HG02571 (cell line): Measurements from ENCODE around the gene ARL16.

Experiments used
- ATAC-seq: cut with Tn5 transposase; IDR thresholded peaks from one replicate; pipeline ENCODE4 v1.9.1; 2021; ENCODE audit warnings: mild to moderate bottlenecking, moderate library complexity; ENCODE audit not compliant: unreplicated experiment

Gene ARL16, protein sequence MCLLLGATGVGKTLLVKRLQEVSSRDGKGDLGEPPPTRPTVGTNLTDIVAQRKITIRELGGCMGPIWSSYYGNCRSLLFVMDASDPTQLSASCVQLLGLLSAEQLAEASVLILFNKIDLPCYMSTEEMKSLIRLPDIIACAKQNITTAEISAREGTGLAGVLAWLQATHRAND

DNA sequence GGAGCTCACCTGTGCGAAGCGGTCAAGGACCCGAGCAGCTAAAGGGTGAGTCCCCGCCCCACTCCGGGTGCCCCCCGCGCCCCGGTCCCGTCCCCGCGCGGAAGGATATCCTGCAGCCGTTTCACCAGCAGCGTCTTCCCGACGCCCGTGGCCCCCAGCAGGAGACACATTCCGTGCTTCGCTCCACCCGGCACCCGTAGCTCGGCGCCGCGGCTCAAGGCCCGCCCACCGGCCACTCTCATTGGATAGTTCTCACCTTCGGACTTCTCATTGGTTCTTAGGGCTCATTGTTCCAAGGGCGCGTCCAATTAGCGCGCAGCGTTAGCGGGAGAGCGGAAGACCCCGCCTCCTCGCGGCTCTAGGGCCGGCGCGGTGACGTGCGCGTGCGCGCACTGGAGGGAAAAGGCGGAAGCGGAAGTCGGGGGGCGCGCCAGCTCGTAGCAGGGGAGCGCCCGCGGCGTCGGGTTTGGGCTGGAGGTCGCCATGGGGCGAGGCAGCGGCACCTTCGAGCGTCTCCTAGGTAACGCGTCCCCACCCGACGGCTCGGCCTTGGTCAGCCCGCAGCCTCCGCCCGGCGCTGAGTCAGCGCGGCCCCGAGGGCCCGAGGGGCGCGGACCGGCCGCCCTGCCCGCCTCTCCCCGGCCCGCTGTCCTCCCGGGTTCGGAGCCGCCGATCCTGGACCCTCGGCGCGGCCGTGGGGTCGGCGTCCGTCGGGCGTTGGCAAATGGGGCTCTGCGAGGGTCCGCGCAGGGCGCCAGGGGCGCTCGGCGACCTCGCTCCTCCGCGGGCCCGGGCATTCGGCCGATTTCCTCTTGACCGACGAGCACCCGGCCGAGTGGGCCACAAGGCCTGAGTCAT, at the start of gene ARL16, which contains the start of gene HGS:
ARL16 (minus strand) TSS at position 214 of the 858 bp plus-strand sequence; CDS start at position 170, 44 bp downstream.
HGS (plus strand) TSS at position 428 of the 858 bp plus-strand sequence; CDS start at position 484, 56 bp downstream.
- peak; percentile 92 for ATAC-seq

DNA sequence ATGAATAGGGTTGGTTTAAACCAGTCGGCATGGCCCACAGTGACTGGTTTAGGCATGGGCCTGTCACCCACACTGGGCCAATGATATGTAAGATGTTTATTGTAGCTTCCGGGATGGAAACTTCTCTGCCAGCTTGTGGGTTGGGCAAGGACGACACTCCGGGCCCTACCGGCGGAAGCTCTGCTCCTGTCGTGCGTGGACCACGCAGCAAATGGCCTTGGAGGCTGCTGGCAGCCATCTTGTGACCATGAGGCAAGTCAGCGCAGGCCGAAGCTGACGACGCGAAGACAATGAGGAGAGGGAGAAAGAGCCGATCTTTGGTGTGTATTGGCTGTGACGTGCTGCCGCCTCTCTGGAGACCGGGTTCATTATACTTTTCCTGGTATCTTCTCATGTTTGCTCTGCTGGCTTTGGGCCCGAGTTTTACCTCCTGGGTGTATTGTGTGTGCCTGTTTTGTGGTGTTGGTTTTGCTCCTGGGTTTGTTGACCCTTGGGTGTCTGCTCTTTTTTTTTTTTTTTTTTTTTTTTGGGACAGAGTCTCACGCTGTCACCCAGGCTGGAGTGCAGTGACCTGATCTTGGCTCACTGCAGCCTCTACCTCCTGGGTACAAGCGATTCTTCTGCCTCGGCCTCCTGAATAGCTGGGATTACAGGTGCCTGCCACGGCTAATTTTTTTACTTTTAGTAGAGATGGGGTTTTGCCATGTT, 43.9 kb upstream of the ARL16 start:
- no peak for ATAC-seq

DNA sequence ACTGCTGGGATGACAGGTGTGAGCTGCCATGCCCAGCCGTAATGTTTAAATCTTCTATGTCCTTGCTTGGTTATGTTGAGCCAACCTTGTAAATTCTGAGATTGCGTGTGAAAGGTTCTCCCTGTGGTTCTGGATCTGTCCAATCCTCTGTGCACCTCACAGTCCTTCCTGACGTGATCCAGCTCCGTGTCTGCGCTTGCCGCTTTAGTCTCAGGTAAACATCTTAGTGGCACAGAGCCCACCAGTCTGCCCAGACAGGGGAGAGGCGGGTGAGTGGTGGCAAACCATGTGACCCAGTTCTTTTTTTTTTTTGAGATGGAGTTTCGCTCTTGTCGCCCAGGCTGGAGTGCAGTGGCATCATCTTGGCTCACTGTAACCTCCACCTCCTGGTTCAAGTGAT, 42.4 kb upstream of the ARL16 start:
- ATAC-seq, result no peak

DNA sequence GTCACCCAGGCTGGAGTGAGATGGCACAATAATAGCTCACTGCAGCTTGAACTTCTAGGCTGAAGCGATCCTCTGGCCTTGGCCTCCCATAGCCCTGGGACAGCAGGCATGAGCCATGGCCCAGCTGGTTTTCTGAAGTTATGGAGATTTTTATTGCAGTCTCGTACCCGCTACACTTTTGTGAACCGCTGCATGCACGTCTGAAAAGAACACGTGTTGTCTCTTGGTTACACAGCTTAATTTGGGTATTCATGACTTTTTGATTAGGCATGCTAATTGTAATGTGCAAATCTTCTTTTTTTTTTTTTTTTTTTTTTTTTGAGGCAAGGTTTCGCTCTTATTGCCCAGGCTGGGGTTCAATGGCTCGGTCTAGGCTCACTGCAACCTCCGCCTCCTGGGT, 41.8 kb upstream of the ARL16 start:
- no peak for ATAC-seq

DNA sequence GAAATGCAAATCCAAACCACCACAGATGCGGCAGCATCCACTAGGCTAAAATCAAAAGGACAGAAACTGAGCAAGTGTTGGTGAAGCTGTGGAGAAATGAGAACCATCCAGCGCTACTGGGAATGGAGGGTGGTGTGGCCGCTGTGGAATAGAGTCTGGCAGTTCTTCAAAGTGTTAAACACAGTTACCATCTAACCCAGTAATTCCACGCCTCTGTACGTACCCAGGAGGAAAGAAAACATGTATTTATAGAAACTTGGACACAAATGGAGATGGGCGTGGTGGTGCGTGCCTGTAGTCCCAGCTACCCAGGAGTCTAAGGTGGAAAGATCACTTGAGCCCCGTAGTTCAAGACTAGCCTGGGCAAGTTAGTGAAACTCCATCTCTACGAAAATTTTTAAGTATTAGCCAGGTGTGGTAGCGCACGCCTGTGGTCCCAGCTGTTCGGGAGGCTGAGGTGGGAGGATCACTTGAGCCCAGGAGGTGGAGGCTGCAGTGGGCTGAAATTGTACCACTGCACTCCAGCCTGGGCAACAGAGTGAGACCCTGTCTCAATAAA, 40.1 kb upstream of the ARL16 start:
- ATAC-seq, result no peak

DNA sequence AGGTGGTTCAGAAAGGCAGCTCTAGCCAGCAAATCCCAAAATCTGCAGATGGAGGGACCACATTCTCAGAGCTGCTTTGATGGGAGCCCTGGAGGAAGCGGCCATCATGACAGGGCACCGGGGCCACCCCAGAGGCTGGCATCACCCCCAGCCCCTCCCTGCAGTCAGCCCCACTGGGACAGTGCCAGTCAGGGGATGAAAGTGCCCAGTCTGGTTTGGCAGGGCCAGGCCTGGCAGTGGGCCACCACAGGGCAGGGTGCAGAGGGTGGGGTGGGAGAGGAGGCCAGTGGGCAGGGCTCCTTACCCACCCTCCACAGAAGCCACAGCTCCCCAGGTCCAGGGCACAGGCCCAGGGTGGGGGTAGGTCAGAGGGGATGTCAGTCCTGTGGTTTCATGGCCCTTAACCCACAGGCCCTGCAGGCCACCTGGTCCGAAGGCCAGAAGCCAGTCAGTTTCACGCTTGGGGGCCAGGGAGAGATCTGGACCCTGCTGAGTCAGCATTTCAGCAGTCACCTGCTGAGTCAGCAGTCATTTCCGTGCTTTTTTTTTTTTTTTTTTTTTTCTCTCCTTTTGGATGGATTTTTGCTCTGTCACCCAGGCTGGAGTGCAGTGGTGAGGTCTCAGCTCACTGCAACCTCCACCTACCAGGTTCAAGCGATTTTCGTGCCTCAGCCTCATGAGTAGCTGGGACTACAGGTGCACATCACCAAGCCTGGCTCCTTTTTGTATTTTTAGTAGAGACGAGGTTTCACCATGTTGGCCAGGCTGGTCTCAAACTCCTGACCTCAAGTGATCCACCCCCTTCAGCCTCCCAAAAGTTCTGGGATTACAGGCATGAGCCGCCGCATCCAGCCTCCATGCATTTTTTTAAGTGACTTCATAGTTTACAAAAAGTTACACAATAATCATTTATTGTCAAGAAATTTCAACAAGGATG, 38.9 kb upstream of the ARL16 start:
- ATAC-seq, result no peak

DNA sequence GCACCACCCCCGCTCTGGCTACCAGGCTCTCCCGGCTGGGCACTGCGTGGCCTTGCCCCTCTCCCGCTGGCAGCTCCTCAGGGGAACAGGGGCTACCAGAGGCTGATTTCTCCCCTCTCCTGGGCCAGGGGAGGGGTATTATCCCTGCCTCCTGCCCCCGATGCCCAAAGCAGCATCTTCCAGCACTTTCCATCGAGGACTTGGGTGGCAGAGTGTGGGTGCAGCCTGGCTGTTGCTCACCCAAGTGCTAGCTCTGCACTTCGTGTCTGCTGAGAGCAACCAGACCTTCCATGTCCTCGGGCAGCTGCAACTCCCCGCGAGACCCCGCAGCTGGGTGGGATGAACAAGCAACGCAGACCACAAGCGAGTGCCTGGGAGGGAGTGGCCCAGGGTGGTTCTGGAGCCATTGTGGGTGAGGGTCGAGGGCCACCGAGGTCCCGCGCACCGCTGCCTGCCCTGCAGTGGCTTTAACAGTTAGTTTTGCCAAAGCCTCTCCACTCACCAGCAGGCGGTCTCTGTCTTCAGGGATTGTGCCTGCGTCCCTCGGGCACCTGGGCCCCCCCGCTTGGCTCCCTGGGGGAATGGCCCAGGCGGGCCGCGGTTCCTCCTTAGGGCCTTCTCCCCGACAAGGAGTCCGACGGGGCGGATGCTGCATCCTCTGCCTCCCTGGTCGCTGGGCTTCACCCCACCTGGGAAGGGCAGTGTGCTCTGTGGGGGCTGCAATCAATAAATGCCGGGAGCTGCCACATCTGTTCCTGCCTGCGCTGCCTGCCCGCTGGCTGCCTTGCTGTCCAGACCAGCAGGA, 36.9 kb upstream of the ARL16 start:
- no peak for ATAC-seq

DNA sequence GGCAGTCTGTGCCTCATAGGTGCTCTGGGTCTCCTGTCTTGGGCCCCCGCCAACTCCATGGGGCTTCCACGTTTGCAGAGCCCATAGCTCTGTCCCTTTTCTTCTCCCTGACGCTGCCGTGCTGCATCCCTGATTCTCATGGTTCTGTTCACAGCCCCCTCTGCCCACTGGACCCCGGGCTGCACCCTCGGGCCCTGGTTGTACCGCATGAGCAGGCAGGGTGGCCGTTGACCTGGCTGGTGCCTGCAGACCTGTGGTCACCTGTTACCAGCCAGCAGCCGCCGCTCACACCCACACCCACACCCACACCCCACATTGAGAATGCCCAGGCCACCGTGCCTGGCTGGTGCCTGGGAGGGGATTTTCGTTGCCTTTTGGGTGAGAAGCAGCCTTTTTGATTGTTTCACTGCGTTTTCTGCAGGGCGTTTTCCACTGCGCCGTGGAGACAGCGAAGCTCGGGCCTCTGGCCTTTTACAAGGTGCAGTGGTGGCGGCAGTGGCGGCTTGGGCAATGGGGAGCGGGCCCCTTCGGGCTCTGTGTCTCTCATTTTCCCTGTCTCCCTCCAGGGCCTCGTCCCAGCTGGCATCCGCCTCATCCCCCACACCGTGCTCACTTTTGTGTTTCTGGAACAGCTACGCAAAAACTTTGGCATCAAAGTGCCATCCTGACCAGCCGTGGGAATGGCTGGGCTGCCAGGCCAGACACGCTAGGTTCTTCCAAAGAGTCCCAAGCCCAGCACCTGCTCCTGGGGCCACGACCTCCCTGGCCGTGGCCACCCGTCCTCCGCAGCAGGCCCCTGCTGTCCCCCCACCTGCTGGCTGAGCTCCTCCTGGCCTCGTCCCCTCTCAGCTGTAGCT, 36.0 kb upstream of the ARL16 start:
- ATAC-seq, result no peak

DNA sequence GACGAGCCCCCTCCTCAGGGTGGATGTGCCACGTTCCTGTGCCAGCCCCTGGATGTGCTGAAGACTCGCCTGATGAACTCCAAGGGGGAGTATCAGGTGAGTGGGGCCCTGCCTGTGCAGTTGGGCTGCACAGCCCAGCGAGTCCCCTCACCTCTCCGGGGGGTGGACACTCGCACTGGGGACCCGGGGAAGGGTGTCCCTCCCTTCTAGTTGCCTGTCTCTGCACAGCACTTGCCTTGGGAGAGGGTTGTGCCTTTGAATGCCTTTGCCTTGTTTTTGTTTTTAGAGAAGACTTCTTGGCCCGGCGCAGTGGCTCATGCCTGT, 34.1 kb upstream of the ARL16 start:
- ATAC-seq, result no peak

DNA sequence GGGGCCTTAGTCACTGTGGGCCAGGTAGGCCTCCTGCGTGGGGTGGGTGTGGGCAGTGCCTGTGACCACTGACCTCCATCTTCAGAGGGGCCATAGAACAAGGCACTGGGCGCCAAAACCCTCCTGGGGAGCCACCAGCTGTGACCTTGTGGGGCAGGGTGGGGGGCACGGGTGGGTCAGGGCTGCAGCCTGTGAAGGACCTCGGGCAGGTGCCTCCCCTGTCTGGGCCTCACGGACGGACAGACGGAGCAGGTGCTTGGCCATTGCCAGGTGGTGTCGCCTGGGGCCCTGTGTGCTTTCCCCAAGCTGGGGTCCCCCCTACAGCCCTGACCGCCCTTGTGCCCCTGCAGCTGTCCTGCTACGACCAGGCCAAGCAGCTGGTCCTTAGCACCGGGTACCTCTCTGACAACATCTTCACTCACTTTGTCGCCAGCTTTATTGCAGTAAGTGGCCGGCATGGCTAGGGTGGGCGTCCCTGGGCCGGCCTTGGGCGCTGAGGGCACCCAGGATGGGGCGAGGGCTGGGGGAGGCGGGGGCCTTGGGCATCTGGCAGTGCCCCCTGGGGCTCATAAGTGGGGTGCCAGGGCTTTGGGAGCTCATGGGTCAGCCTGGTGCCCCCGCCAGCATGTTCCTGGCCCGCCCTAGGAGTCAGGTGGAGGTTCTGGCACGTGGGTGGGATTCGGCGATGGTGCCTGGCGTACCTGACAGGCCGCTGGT, 33.6 kb upstream of the ARL16 start:
- no peak for ATAC-seq

DNA sequence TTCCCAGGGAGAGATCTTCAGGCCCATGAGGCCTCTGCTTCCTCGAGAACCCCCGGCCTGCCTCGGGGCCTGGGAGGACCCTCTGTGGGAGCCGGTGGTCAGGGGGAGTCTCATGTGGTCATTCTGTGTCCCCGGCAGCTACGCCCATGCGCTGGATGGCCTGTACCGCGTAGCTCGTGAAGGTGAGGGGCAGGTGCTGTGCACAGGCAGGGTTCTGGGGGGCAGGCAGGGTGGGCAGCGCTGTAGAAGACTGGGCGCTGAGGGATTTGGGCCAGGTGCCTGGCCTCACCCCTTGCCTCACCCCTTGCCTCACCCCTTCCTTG, 33.0 kb upstream of the ARL16 start:
- no peak for ATAC-seq

DNA sequence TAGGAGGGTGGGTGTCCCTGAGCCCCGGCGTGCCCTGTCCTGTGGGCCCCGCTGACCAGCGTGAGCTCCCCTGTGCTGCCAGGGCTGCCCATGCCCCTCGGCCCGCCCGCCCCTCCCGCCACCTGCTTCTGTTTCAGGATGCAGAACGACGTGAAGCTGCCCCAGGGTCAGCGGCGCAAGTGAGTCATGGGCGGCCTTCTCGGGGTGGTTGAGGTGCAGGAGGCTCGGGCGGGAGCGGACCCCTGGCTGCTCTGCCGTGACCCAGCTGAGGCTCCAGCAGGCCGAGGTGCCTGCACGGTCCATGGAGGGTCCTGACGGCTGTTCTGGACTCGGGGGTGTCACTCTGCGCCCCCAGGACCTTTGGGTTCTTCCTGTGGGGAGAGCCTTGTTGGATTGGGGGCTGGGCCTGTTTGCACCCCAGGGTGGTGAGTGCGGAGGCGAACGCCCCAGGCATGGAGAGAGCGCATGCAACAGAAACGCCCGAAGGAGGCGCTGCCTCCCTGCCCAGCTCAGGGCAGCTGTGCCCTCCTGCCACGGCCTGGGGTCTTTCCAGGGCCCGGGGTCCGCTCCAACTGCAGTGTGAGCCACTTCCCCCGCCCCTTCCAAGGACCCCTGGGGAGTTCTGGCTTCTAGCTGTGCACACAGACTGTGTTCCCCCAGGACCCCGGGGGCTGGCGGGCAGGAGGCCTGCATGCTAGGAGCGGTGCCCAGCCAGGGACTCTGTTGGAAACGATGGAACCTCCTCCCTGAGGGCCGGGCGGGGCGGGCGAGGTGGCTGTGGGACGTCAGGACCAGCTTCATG, 32.5 kb upstream of the ARL16 start:
- no peak for ATAC-seq

DNA sequence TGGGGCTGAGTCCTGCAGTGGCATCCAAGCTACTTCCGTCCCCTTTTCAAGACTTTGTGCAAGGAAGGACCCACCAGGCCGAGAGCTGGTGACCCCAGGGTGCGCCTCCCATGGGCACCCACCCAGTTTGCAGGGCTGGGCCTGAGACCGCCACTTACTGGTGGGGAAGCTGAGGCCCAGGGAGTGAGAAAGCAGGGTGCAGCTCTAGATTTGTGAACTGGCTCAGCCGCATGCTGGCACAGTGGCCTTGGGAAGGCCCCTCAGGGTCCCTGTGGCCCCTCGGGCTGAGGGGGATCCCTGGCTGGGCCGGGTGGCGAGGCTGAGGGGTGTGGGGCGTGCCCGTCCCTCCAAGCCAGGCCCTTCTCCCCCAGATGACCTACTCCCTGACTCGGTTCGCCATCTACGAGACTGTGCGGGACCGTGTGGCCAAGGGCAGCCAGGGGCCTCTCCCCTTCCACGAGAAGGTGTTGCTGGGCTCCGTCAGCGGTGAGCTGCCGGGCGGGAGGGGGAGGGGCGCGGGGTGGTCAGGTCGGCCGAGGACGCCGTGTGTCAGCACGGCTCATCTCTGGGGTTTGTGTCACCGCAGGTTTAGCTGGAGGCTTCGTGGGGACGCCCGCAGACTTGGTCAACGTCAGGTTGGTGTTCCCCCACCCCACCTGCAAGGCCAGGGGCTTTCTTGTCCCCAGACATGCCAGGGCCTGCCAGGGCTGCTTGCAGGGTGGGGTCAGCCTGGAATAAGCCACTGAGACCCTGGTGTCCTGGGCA, 31.7 kb upstream of the ARL16 start:
- no peak for ATAC-seq

DNA sequence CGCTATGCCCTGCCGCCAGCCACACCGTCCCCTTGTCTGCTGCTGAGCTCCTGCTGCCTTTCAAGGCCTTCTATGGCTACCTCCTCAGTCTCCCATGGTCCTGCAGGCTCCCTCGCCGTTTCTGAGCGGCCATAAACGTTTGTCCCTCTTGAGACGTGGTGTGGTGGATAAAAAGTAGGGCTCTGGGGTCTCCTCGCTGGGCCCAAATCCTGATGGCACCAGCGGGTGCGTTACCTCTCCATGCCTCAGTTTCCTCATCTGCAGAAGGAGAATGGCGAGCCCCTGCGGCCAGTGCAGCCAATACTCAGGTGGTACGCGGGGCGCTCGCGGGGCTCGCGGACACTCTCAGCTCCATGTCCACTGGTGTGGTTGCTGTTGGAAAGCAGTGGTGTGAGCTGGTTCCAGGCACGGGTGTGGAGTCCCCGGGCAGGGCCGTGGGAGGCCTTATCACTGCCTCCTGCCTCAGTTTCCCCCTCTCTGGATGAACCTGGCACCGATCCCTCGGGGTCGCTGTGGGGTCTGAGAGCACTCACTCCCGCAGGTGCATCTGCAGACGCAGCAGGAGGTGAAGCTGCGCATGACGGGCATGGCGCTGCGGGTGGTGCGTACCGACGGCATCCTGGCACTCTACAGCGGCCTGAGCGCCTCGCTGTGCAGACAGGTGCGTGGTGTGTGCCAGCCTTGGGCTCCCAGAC, 31.0 kb upstream of the ARL16 start:
- no peak for ATAC-seq

DNA sequence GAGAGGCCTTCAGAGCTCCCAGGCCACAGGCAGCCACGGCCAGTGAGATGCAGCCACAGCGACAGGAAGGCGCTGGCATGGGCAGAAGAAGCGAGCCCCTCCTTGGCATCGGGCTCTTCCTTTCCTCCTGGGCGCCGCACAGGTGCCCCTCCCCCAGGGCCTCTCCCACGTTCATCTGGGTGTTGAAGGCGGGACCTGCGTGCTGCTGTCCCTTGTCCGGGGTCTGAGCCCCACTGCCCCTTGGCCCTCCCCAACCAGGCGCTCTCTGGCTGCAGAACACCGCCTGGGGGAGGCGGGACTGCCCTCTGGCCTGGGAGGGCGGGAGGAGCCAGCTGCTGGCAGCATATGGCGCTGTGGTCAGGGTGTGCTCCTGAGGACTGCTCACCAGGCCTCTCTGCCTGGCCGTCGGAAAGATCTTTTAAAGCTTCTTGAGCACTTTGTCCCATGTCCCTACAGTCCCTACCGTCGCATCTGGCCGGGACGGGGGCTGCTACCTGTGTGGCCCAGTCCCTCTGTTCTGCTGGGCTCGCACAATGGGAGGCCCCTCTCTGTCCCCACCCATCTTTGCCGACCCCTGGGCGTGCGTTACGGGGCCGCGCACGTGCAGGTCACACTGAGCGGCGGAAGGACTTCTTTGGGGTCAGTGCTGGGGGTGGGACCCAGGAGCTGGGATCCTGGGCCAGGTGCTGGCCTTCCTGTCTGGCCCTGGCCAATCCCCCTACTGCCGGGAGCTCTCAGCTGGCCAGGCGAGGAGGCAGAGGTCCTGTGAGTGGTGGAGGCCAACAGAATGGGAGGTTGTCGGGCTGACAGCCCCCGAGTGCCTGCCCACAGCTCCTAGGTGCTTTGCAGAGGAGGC, 30.2 kb upstream of the ARL16 start:
- no peak for ATAC-seq
